ENCODE results near the gene SNRPA1. TPM values are rescaled to one million over a fixed set of nuclear protein-coding genes. Genes with fewer than 3 reads are reported as not detected.

The SNRPA1 gene
- total and polyA plus RNA-seq, 2 of the 13 experiments (the other 11 are each of a cell fraction or from before 2014, with no cell fraction given): 41.2 to 108 TPM

DNA sequence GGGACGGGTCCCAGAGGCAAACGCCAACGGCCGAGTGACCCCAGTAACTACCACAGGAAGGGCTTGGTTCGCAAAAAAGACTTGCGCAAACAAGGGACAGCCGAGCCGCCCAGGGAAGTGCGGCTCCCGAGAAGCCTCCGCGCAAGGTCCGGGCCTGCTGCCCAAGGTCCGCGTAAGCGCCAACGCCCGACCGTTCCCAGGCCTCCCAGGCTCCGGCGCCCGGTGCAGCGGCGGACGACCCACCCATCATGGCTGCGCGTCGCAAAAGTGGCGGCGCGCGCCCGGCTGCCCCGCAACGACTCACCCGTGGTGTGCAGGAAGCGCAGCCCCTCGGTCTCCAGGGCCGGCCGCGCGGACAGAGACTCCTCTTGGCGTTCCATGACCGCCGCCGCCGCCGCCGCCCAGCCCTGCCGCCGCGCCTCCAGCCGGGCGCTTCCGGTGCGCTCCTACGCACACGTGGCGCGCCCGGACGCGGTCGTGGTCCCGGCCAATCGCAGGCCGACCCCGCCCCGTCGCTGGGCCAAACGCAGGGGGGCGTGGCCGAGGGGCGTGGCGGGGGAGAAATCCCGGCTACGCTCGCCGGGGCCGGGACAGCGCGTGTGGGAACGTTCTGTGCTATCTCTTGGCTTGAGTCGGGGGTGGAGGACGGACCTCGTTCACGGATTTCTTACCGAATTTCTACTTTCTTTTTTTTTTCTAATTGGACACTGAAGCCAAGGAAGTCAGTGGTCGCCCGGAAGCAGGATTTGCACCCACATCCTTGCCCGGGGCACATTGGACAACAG is 17.8 kb downstream of the SNRPA1 start, which contains the start of gene SELENOS (continued):
- TF ChIP-seq, protein P1, sequence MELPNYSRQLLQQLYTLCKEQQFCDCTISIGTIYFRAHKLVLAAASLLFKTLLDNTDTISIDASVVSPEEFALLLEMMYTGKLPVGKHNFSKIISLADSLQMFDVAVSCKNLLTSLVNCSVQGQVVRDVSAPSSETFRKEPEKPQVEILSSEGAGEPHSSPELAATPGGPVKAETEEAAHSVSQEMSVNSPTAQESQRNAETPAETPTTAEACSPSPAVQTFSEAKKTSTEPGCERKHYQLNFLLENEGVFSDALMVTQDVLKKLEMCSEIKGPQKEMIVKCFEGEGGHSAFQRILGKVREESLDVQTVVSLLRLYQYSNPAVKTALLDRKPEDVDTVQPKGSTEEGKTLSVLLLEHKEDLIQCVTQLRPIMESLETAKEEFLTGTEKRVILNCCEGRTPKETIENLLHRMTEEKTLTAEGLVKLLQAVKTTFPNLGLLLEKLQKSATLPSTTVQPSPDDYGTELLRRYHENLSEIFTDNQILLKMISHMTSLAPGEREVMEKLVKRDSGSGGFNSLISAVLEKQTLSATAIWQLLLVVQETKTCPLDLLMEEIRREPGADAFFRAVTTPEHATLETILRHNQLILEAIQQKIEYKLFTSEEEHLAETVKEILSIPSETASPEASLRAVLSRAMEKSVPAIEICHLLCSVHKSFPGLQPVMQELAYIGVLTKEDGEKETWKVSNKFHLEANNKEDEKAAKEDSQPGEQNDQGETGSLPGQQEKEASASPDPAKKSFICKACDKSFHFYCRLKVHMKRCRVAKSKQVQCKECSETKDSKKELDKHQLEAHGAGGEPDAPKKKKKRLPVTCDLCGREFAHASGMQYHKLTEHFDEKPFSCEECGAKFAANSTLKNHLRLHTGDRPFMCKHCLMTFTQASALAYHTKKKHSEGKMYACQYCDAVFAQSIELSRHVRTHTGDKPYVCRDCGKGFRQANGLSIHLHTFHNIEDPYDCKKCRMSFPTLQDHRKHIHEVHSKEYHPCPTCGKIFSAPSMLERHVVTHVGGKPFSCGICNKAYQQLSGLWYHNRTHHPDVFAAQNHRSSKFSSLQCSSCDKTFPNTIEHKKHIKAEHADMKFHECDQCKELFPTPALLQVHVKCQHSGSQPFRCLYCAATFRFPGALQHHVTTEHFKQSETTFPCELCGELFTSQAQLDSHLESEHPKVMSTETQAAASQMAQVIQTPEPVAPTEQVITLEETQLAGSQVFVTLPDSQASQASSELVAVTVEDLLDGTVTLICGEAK (IDR thresholded peaks at IDR 0.05): no peak
- TF ChIP-seq, protein P1 (CRISPR knock-in tag; IDR thresholded peaks at IDR 0.05): no peak
- TF ChIP-seq MIXL1 (CRISPR knock-in tag; IDR thresholded peaks at IDR 0.05) (no peak), HHEX (CRISPR knock-in tag; IDR thresholded peaks at IDR 0.05) (no peak), HOXA5 (CRISPR knock-in tag; IDR thresholded peaks at IDR 0.05) (peak; percentile 76; the same call in 1 of the 2 replicates), ZKSCAN8 (CRISPR knock-in tag; IDR thresholded peaks at IDR 0.05; ENCODE audit: borderline replicate concordance) (no peak), ATM (IDR thresholded peaks at IDR 0.05; ENCODE audit: borderline replicate concordance) (no peak), ZNF724P (CRISPR knock-in tag; IDR thresholded peaks at IDR 0.05; ENCODE audit: borderline replicate concordance) (0 out of 2 replicates have a peak, but pooled peaks have one; percentile 36), ZNF879 (CRISPR knock-in tag; IDR thresholded peaks at IDR 0.05) (0 out of 2 replicates have a peak, but pooled peaks have one; percentile 54), REL (CRISPR knock-in tag; conservative IDR thresholded peaks at IDR 0.05) (no peak), ASH2L (IDR thresholded peaks at IDR 0.05; ENCODE audit: insufficient read length, low read depth, low read length) (peak; percentile 89), NR2F2 (IDR thresholded peaks at IDR 0.05; ENCODE audit: borderline replicate concordance, low read depth) (no peak), KAT7 (CRISPR knock-in tag; IDR thresholded peaks at IDR 0.05; ENCODE audit: borderline replicate concordance) (peak; percentile 41; the same call in 1 of the 2 replicates), ZNF10 (CRISPR knock-in tag; IDR thresholded peaks at IDR 0.05; ENCODE audit: borderline replicate concordance, low read depth) (no peak)
- TF ChIP-seq, protein P2, sequence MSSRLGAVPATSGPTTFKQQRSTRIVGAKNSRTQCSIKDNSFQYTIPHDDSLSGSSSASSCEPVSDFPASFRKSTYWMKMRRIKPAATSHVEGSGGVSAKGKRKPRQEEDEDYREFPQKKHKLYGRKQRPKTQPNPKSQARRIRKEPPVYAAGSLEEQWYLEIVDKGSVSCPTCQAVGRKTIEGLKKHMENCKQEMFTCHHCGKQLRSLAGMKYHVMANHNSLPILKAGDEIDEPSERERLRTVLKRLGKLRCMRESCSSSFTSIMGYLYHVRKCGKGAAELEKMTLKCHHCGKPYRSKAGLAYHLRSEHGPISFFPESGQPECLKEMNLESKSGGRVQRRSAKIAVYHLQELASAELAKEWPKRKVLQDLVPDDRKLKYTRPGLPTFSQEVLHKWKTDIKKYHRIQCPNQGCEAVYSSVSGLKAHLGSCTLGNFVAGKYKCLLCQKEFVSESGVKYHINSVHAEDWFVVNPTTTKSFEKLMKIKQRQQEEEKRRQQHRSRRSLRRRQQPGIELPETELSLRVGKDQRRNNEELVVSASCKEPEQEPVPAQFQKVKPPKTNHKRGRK (CRISPR knock-in tag; IDR thresholded peaks at IDR 0.05): no peak
- TF ChIP-seq, protein P3, sequence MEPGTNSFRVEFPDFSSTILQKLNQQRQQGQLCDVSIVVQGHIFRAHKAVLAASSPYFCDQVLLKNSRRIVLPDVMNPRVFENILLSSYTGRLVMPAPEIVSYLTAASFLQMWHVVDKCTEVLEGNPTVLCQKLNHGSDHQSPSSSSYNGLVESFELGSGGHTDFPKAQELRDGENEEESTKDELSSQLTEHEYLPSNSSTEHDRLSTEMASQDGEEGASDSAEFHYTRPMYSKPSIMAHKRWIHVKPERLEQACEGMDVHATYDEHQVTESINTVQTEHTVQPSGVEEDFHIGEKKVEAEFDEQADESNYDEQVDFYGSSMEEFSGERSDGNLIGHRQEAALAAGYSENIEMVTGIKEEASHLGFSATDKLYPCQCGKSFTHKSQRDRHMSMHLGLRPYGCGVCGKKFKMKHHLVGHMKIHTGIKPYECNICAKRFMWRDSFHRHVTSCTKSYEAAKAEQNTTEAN (CRISPR knock-in tag; conservative IDR thresholded peaks at IDR 0.05): 0 out of 2 replicates have a peak, but pooled peaks have one; percentile 28

Measured in HepG2 (cell line).